Measurements from ENCODE around the gene ALDH1B1. TPM values are rescaled to one million over a fixed set of nuclear protein-coding genes. Genes with fewer than 3 reads are reported as not detected.

Gene ALDH1B1
- total and polyA plus RNA-seq, 11 donors = 7.5 to 55.6 (median 20.7) TPM

DNA sequence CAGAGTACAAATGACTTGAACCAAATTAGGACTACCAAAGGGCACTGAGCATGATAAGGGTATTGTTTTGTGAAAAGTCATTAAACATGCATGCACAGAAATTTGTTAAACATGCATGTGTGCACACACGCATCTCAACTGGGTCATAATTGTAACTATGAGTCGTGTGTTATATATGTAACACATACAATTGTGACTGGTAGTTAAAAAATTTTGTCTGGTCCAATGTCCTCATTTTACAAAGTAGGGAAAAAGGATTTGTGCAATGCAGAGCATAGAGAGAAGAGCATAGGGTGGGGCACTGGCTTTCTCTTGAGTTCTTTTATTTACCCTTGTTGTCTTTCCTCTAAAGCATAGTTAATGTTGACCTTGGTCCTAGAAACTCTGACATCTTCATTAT lies 51.1 kb downstream of the ALDH1B1 start:
- Histone ChIP-seq H3K27me3 (peaks cover 0 to 12% (median 0%) of the 10 kb centered on the region in 9 donors), H3K27ac (no peak overlapping the region), H3K4me1 (no peaks in the 10 kb centered on the region), H3K4me3 (no peak overlapping the region), H3K9me3 (no peaks in the 10 kb centered on the region), H3K36me3 (no peaks in the 10 kb centered on the region)
- ATAC-seq (no peak), DNase-seq (no peak)
- intact Hi-C loops (cut with DNase I) = no loop called here
- 36 to 74% (median 64%) methylated on average over 2 of the region's 2 CpGs for WGBS, 4 donors
- TF ChIP-seq POLR2A (IDR thresholded peaks at IDR 0.05) = no peak
- TF ChIP-seq, protein P1, sequence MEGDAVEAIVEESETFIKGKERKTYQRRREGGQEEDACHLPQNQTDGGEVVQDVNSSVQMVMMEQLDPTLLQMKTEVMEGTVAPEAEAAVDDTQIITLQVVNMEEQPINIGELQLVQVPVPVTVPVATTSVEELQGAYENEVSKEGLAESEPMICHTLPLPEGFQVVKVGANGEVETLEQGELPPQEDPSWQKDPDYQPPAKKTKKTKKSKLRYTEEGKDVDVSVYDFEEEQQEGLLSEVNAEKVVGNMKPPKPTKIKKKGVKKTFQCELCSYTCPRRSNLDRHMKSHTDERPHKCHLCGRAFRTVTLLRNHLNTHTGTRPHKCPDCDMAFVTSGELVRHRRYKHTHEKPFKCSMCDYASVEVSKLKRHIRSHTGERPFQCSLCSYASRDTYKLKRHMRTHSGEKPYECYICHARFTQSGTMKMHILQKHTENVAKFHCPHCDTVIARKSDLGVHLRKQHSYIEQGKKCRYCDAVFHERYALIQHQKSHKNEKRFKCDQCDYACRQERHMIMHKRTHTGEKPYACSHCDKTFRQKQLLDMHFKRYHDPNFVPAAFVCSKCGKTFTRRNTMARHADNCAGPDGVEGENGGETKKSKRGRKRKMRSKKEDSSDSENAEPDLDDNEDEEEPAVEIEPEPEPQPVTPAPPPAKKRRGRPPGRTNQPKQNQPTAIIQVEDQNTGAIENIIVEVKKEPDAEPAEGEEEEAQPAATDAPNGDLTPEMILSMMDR (IDR thresholded peaks at IDR 0.05) = no peak

DNA sequence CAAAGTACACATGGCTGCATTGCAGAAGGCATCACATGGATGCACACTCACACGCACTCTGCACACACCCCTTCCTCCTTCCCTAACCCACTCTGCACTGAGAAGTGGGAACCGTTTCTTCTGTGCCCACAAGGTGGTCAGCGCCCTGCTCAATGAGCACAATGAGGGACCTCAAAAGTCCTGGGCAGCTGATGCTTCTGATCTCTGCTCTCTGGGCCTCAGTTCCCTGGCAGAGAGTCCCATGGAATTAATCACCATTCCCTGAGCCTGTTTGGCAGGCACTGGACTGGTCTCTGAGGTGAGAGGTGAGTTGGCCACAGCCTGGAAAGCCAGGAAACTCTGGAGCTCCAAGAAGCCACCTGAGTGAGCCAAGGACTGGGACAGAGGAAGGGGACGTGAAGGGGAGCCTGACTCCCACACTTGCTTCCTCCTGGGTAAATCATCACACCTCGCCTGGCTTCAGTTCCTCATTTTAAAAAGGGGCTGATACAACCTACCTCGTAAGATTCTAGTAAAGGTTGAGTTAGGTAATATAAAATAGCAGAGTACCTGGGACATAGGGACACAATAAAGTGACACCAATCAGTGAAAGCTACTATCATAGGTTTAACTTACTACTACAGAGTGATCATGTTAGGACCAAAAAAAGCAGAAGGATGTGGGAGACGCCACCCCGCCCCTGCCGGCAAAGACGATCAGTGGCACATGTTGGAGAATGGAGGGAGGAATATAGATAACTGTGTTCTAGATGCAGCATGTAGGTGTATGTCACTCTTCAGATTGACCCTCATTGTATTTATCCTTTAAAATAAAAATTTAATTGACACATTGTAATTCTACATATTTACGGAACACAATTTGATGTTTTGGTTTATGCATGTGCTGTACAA lies 52.9 kb downstream of the ALDH1B1 start:
- H3K4me1 ChIP-seq = no peaks in the 10 kb centered on the region
- DNase-seq = no peak
- H3K27me3 ChIP-seq = peaks cover 0 to 12% (median 0%) of the 10 kb centered on the region in 9 donors
- WGBS, 4 donors = 65 to 76% (median 69%) methylated on average over 11 of the region's 11 CpGs
- H3K27ac ChIP-seq = no peak overlapping the region
- H3K36me3 ChIP-seq = no peaks in the 10 kb centered on the region
- intact Hi-C loops (cut with DNase I) = no loop called here
- H3K4me3 ChIP-seq = no peak overlapping the region
- no peak for ATAC-seq
- no peak for TF ChIP-seq POLR2A (IDR thresholded peaks at IDR 0.05)
- TF ChIP-seq, protein P1 (IDR thresholded peaks at IDR 0.05) = no peak
- H3K9me3 ChIP-seq = peaks cover 0 to 4% (median 0%) of the 10 kb centered on the region in 12 donors

DNA sequence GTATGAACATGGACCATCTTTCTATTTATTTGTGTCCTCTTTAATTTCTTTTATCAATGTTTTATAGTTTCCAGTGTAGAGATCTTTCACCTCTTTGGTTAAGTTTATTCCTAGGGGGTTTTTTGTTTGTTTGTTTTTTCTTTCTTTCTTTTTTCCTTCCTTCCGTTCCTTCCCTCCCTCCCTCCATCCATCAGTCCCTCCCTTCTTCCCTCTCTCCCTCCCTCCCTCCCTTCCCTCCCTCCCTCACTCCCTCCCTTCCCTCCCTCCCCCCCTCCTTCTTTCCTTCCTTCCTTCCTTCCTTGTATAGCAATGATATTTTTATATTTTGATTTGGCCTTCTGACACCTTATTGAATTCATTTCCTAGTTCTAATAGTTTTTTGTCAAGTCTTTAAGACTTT lies 55.2 kb downstream of the ALDH1B1 start:
- peaks cover 0 to 21% (median 8%) of the 10 kb centered on the region in 12 donors for H3K9me3 ChIP-seq
- H3K27me3 ChIP-seq = peaks cover 0 to 2% (median 0%) of the 10 kb centered on the region in 9 donors
- no peak for ATAC-seq
- H3K27ac ChIP-seq = no peak overlapping the region
- TF ChIP-seq, protein P1 (IDR thresholded peaks at IDR 0.05) = no peak
- TF ChIP-seq POLR2A (IDR thresholded peaks at IDR 0.05) = no peak
- H3K4me1 ChIP-seq = no peaks in the 10 kb centered on the region
- WGBS, 4 donors = 29 to 56% (median 38%) methylated on average over 1 of the region's 1 CpG
- intact Hi-C loops (cut with DNase I) = no loop called here
- H3K36me3 ChIP-seq = no peaks in the 10 kb centered on the region
- no peak for DNase-seq
- no peak overlapping the region for H3K4me3 ChIP-seq

Other genes starting within 250 kb of the ALDH1B1 start
- gene IGFBPL1, start 31.8 kb downstream of the ALDH1B1 start, total RNA-seq = under 1 TPM in 2 of 9 donors, not detected in 7; 0.19 to 0.26 TPM
- not detected for gene IGFBPL1, start 31.8 kb downstream of the ALDH1B1 start, polyA plus RNA-seq
- 1 to 10 TPM in 6 of 9 donors, under 1 TPM in 3; 0.20 to 6.8 (median 3.1) TPM for gene ANKRD18A, start 227.9 kb downstream of the ALDH1B1 start, total RNA-seq
- gene ANKRD18A, start 227.9 kb downstream of the ALDH1B1 start, polyA plus RNA-seq = 1 to 10 TPM; 1.3 to 2.2 TPM

Data from heart left ventricle (tissue), 16 donors.